K562 (cell line): ENCODE data around the gene IL11. TPM values are rescaled to one million over a fixed set of nuclear protein-coding genes. Genes with fewer than 3 reads are reported as not detected.

ENCODE experiments used
- ATF1 ChIP-seq, 2 experiments: fragments of 450-650 bp in 1 of 2; IDR thresholded peaks; 2 replicates each; pipeline ENCODE4 v1.6.1; 2016; ENCODE audit warnings: missing compliant biosample characterization in 1 of 2, missing genetic modification characterization in 1 of 2
- CBX3 ChIP-seq, 2 experiments: IDR thresholded peaks; 1 replicate in 1 of 2; 2 replicates in 1 of 2; pipeline ENCODE4 v1.6.1; 2012; ENCODE audit warnings: inconsistent platforms in 2 of 2, low read length in 2 of 2, borderline replicate concordance in 1 of 2, control low read depth in 1 of 2
- CEBPZ ChIP-seq: fragments of 150-350 bp; IDR thresholded peaks from 2 replicates; pipeline ENCODE4 v1.6.1; 2014; ENCODE audit warnings: low read depth, mild to moderate bottlenecking, low read length, borderline replicate concordance
- CTCF ChIP-seq, 3 experiments: IDR thresholded peaks in 2 of 3; conservative IDR thresholded peaks in 1 of 3; 2 replicates each; pipeline ENCODE4 v1.5.1; 2011 to 2012; ENCODE audit warnings: low read length in 3 of 3, mild to moderate bottlenecking in 3 of 3, control low read depth in 2 of 3, improper control_type of control experiment in 1 of 3, inconsistent platforms in 1 of 3, low read depth in 1 of 3, mixed read lengths in 1 of 3, moderate library complexity in 1 of 3; ENCODE audit not compliant: insufficient read depth in 2 of 3
- ETV6 ChIP-seq, 3 experiments: fragments of 150-350 bp in 1 of 3; sonication (generic) in 1 of 3; formaldehyde crosslinking in 1 of 3; IDR thresholded peaks; 2 replicates each; pipeline versions ENCODE4 v1.6.1 to v1.8.0; 2014 to 2022; ENCODE audit warnings: borderline replicate concordance in 2 of 3, low read depth in 2 of 3, antibody characterized with exemption in 1 of 3, low read length in 1 of 3, mild to moderate bottlenecking in 1 of 3, missing genetic modification reagents in 1 of 3
- GATAD2B ChIP-seq: fragments of 450-650 bp; IDR thresholded peaks from 2 replicates; pipeline ENCODE4 v1.6.1; 2017; ENCODE audit warnings: mild to moderate bottlenecking, borderline replicate concordance
- KDM1A ChIP-seq, 2 experiments: fragments of 450-650 bp; IDR thresholded peaks; 2 replicates each; pipeline ENCODE4 v1.6.1; 2016; ENCODE audit warnings: mild to moderate bottlenecking in 2 of 2
- NFYB ChIP-seq: IDR thresholded peaks from 2 replicates; pipeline ENCODE4 v1.6.1; 2011; ENCODE audit warnings: mild to moderate bottlenecking, moderate library complexity; ENCODE audit not compliant: insufficient read length; ENCODE audit errors: extremely low read depth
- NONO ChIP-seq, 2 experiments: fragments of 200-400 bp in 1 of 2; fragments of 450-650 bp in 1 of 2; formaldehyde crosslinking in 1 of 2; IDR thresholded peaks; 2 replicates each; pipeline ENCODE4 v1.6.1; 2017; ENCODE audit warnings: low read depth in 2 of 2, mild to moderate bottlenecking in 2 of 2, moderate library complexity in 2 of 2, low read length in 1 of 2
- NRF1 ChIP-seq, 2 experiments: fragments of 450-650 bp; IDR thresholded peaks in 1 of 2; conservative IDR thresholded peaks in 1 of 2; 2 replicates each; pipeline ENCODE4 v1.6.1; 2014; ENCODE audit warnings: mild to moderate bottlenecking in 2 of 2
- PHF21A ChIP-seq: fragments of 450-650 bp; IDR thresholded peaks from 2 replicates; pipeline ENCODE4 v1.6.1; 2017; ENCODE audit warnings: low read depth, borderline replicate concordance
- POLR2AphosphoS5 ChIP-seq: IDR thresholded peaks from 2 replicates; pipeline ENCODE4 v1.6.1; 2011; ENCODE audit warnings: mild to moderate bottlenecking, low read depth, low read length, moderate library complexity; ENCODE audit not compliant: control insufficient read depth, insufficient read depth
- RBM17 ChIP-seq: fragments of 200-400 bp; formaldehyde crosslinking; IDR thresholded peaks from 2 replicates; pipeline ENCODE4 v1.6.1; 2017; ENCODE audit warnings: low read depth, mild to moderate bottlenecking, low read length, borderline replicate concordance
- SIN3B ChIP-seq: fragments of 450-650 bp; IDR thresholded peaks from 2 replicates; pipeline ENCODE4 v1.6.1; 2017; ENCODE audit warnings: low read depth, mild to moderate bottlenecking, moderate library complexity
- TCF7 ChIP-seq: sonication (generic); IDR thresholded peaks from 2 replicates; pipeline ENCODE4 v1.6.1; 2016; ENCODE audit warnings: antibody characterized with exemption, borderline replicate concordance
- TSC22D4 ChIP-seq: fragments of 450-650 bp; IDR thresholded peaks from 2 replicates; pipeline ENCODE4 v1.6.1; 2016; ENCODE audit warnings: missing genetic modification characterization, missing biosample characterization, control low read depth
- WHSC1 ChIP-seq: IDR thresholded peaks from one replicate; pipeline ENCODE4 v1.6.1; 2012; ENCODE audit warnings: low read length, control low read depth, inconsistent platforms
- ZNF175 ChIP-seq: fragments of 200-800 bp; sonication (Bioruptor generic); IDR thresholded peaks from 2 replicates; pipeline ENCODE4 v1.6.1; 2016; ENCODE audit warnings: low read depth, mild to moderate bottlenecking, missing genetic modification characterization, missing compliant biosample characterization
- ZNF41 ChIP-seq: fragments of 250-450 bp; sonication (Bioruptor Pico); conservative IDR thresholded peaks from 2 replicates; pipeline ENCODE4 v1.4.0; 2020; ENCODE audit warnings: mild to moderate bottlenecking
- polyA plus RNA-seq, 8 experiments: library from polyadenylated mRNA; depleted of rRNA in 4 of 8; stranded (reverse) in 5 of 8; unstranded in 3 of 8; fragments of >200 nt; fragmentation: Nextera tagmentation in 2 of 8; fragmentation: Illumina TruSeq in 1 of 8; extraction: Ambion mirVana in 2 of 8; extraction: Trizol in 1 of 8; gene quantifications; 2 replicates each; pipeline versions ENCODE4 v1.2.1 to v1.2.3, GENCODE V29; 2011 to 2014; ENCODE audit warnings: inconsistent platforms in 1 of 8, missing spikeins in 1 of 8
- total RNA-seq, 7 experiments: library from RNA; depleted of rRNA in 6 of 7; stranded (reverse); fragments of >200 nt in 6 of 7; fragmentation: Illumina TruSeq in 2 of 7; extraction: Trizol in 2 of 7; gene quantifications; 2 replicates each; pipeline versions ENCODE4 v1.2.1 to v1.2.3, GENCODE V29; 2011 to 2021; ENCODE audit warnings: low replicate concordance in 1 of 7
- TF ChIP-seq, protein P1 (sequence below): sonication (generic); formaldehyde crosslinking; IDR thresholded peaks from 2 replicates; pipeline ENCODE4 v1.8.1; 2023; ENCODE audit warnings: mild to moderate bottlenecking, missing genetic modification reagents

IL11 gene
- total and polyA plus RNA-seq, 9 of the 15 experiments (the other 6 are each of a cell fraction or from before 2014, with no cell fraction given): 0.04 to 0.42 (median 0.06) TPM; not detected in 6

DNA sequence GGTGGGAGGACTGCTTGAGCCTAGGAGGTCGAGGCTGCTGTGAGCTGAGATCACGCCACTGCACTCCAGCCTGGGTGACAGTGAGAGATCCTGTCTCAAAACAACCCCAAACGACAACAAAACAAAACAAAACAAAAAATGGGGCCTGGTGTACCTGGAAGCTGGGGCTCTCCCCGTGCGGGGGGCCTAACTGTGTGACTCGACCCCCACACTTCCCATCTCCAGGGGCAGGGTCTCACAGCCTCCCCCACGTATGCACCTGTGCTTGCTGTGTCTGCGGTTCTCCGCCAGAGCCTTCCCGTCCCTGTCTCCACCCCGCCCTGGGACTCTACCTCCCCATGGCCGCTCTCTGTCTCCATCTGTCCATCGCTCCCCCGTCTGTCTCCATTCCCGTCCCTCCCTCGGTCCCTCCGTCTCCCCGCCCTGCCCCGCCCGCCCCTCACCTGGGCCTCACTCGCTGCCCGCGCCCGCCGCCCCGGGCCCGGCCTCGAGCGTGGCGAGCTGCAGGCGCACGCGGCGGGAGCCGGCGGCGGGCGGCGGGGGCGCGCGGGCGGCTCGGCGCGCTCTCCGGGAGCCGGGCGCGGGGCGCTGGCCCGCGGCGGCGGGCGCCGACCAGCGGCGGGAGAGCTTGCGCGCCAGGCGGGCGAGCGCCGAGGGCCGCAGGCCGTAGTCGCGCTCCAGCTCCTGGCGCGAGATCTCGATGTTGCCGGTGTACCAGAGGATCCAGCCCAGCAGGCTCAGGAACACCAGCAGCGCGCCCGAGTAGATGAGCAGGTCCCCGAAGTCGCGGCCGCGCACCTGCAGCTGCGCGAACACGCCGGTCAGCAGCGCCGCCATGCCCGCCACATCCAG, 13.2 kb upstream of the IL11 start (continued):
- peak in 2 of 3 experiments; percentile 38 to 61; a peak in 4 of 6 replicates for TF ChIP-seq CTCF (IDR thresholded peaks at IDR 0.05 in 2 of 3, conservative IDR thresholded peaks at IDR 0.05 in 1 of 3; ENCODE audit: insufficient read depth in 2 of 3, low read depth in 1 of 3, low read length in 3 of 3)
- no peak for TF ChIP-seq CBX3 (IDR thresholded peaks at IDR 0.05; ENCODE audit: borderline replicate concordance in 1 of 2, low read length in 2 of 2)
- no peak for TF ChIP-seq TCF7
- TF ChIP-seq ZNF41: no peak
- TF ChIP-seq ZNF175 (CRISPR knock-in tag): 0 out of 2 replicates have a peak, but pooled peaks have one; percentile 18
- TF ChIP-seq ETV6 (IDR thresholded peaks at IDR 0.05; ENCODE audit: borderline replicate concordance in 1 of 2, low read depth in 2 of 2, low read length in 1 of 2): no peak
- no peak for TF ChIP-seq ETV6 (CRISPR knock-in tag; IDR thresholded peaks at IDR 0.05; ENCODE audit: borderline replicate concordance)
- no peak for TF ChIP-seq TSC22D4 (tag)
- TF ChIP-seq CEBPZ: no peak
- peak in 1 of 2 experiments; percentile 28; a peak in 2 of 4 replicates for TF ChIP-seq NRF1 (conservative IDR thresholded peaks at IDR 0.05 in 1 of 2, IDR thresholded peaks at IDR 0.05 in 1 of 2)
- no peak for TF ChIP-seq GATAD2B
- no peak for TF ChIP-seq RBM17
- TF ChIP-seq NFYB: no peak
- TF ChIP-seq KDM1A (IDR thresholded peaks at IDR 0.05): no peak
- TF ChIP-seq ATF1 (CRISPR knock-in tag; IDR thresholded peaks at IDR 0.05): no peak
- TF ChIP-seq ATF1 (tag; IDR thresholded peaks at IDR 0.05): no peak
- TF ChIP-seq NONO (IDR thresholded peaks at IDR 0.05; ENCODE audit: low read depth in 2 of 2, low read length in 1 of 2): no peak; a peak in 1 of 4 replicates
- TF ChIP-seq SIN3B: peak; percentile 67; the same call in 1 of the 2 replicates
- TF ChIP-seq POLR2AphosphoS5: no peak
- TF ChIP-seq PHF21A: no peak
- TF ChIP-seq, protein P1, sequence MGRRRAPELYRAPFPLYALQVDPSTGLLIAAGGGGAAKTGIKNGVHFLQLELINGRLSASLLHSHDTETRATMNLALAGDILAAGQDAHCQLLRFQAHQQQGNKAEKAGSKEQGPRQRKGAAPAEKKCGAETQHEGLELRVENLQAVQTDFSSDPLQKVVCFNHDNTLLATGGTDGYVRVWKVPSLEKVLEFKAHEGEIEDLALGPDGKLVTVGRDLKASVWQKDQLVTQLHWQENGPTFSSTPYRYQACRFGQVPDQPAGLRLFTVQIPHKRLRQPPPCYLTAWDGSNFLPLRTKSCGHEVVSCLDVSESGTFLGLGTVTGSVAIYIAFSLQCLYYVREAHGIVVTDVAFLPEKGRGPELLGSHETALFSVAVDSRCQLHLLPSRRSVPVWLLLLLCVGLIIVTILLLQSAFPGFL: no peak
- TF ChIP-seq WHSC1: no peak
